ENCODE measurements around the gene MIOS. TPM values are rescaled to one million over a fixed set of nuclear protein-coding genes. Genes with fewer than 3 reads are reported as not detected.

MIOS gene
- polyA plus RNA-seq, 1 donor (not counting 4 experiments of a cell fraction or from before 2014, with no cell fraction given), result 29.2 TPM

- peak overlapping the region; percentile 67 to 71 (median 69) for H3K4me3 ChIP-seq (ENCODE audit: control insufficient read depth in 2 of 3, extremely low read depth in 1 of 3, insufficient read depth in 2 of 3, low read depth in 1 of 3, low read length in 3 of 3)
- H3K4me2 ChIP-seq (ENCODE audit: control insufficient read depth, extremely low read depth, insufficient read depth, low read depth, low read length), result peak overlapping the region; percentile 88
- H3K27me3 ChIP-seq (ENCODE audit: control insufficient read depth, extremely low read depth, insufficient read depth, low read length), result no peaks in the 10 kb centered on the region
- H2AFZ ChIP-seq (ENCODE audit: control insufficient read depth, low read length), result peak overlapping the region; percentile 57
- H3K36me3 ChIP-seq (ENCODE audit: control insufficient read depth in 2 of 2, extremely low read depth in 1 of 2, insufficient read depth in 2 of 2, low read length in 2 of 2), result no peaks in the 10 kb centered on the region
- peak overlapping the region; percentile 77 for H3K9ac ChIP-seq (ENCODE audit: control insufficient read depth, extremely low read depth, insufficient read depth, low read length)
- DNase-seq (ENCODE audit: low read depth, low spot score) (peak; percentile 52), FAIRE-seq (no peak)
- no peaks in the 10 kb centered on the region for H4K20me1 ChIP-seq (ENCODE audit: control insufficient read depth, extremely low read depth, insufficient read depth, low read length)
- no peaks in the 10 kb centered on the region for H3K9me1 ChIP-seq (ENCODE audit: control insufficient read depth, extremely low read depth, insufficient read depth, low read length)
- TF ChIP-seq, protein P1, sequence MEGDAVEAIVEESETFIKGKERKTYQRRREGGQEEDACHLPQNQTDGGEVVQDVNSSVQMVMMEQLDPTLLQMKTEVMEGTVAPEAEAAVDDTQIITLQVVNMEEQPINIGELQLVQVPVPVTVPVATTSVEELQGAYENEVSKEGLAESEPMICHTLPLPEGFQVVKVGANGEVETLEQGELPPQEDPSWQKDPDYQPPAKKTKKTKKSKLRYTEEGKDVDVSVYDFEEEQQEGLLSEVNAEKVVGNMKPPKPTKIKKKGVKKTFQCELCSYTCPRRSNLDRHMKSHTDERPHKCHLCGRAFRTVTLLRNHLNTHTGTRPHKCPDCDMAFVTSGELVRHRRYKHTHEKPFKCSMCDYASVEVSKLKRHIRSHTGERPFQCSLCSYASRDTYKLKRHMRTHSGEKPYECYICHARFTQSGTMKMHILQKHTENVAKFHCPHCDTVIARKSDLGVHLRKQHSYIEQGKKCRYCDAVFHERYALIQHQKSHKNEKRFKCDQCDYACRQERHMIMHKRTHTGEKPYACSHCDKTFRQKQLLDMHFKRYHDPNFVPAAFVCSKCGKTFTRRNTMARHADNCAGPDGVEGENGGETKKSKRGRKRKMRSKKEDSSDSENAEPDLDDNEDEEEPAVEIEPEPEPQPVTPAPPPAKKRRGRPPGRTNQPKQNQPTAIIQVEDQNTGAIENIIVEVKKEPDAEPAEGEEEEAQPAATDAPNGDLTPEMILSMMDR (optimal IDR thresholded peaks at IDR 0.05 in 1 of 3, IDR thresholded peaks at IDR 0.05 in 1 of 3, conservative IDR thresholded peaks at IDR 0.05 in 1 of 3; ENCODE audit: extremely low read depth in 1 of 3, insufficient read depth in 2 of 3, low read length in 3 of 3), result no peak
- TF ChIP-seq EZH2 (IDR thresholded peaks at IDR 0.05; ENCODE audit: low read length), result no peak
- peaks cover 49% of the 10 kb centered on the region for H3K4me1 ChIP-seq (ENCODE audit: control insufficient read depth, extremely low read depth, insufficient read depth, low read length)
- peaks cover 35% of the 10 kb centered on the region for H3K79me2 ChIP-seq (ENCODE audit: control insufficient read depth, insufficient read depth, low read length)
- H3K9me3 ChIP-seq (ENCODE audit: control insufficient read depth, low read depth, low read length), result no peaks in the 10 kb centered on the region
- H3K27ac ChIP-seq (ENCODE audit: control insufficient read depth, insufficient read depth, low read length), result peak overlapping the region; percentile 80
- dilution Hi-C loops (cut with MboI; ENCODE audit: extremely low pct_ligation_motif_present, low sequenced_read_pairs), result no loop called here
Observed at GRCh38 chr7:7565746-7566650, 686 bp upstream of the MIOS start.

DNA sequence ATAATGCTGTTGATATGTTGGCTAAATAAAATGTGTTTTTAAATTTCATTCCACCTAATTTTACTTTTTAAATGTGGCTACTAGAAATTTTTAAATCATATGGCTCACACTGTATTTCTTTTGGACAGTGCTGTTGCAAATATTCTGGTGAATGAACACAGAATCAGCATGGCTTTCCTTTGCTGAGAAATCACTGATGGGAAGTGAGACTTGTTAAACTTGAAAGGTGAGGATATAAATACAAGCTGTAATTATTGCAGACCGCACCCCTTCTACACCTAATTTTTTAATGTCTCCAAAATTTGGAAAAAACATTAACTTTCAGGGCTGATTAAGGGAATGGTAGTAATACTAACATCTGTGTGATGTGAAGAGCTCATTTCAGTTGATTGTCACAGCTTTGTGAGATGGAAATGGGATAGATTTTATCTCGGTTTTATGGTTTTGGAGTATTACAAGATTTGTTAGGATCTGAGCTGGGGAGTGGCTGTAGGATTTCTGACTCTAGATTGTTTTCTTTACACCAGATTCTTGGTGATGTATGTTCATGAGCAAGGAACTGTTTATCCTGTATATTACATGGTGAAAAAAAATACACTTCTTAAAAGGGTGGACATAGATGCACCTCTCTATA is 1.3 kb downstream of the MIOS start:
- Histone ChIP-seq H3K27me3 (ENCODE audit: control insufficient read depth, extremely low read depth, insufficient read depth, low read length) (no peaks in the 10 kb centered on the region), H3K4me1 (ENCODE audit: control insufficient read depth, extremely low read depth, insufficient read depth, low read length) (peaks cover 49% of the 10 kb centered on the region), H3K27ac (ENCODE audit: control insufficient read depth, insufficient read depth, low read length) (peak overlapping the region; percentile 80), H2AFZ (ENCODE audit: control insufficient read depth, low read length) (no peak overlapping the region), H3K9ac (ENCODE audit: control insufficient read depth, extremely low read depth, insufficient read depth, low read length) (peak overlapping the region; percentile 77), H3K4me3 (ENCODE audit: control insufficient read depth in 2 of 3, extremely low read depth in 1 of 3, insufficient read depth in 2 of 3, low read depth in 1 of 3, low read length in 3 of 3) (peak overlapping the region; percentile 67 to 71 (median 69)), H3K9me3 (ENCODE audit: control insufficient read depth, low read depth, low read length) (no peaks in the 10 kb centered on the region), H3K79me2 (ENCODE audit: control insufficient read depth, insufficient read depth, low read length) (peaks cover 48% of the 10 kb centered on the region), H4K20me1 (ENCODE audit: control insufficient read depth, extremely low read depth, insufficient read depth, low read length) (no peaks in the 10 kb centered on the region), H3K4me2 (ENCODE audit: control insufficient read depth, extremely low read depth, insufficient read depth, low read depth, low read length) (peak overlapping the region; percentile 88), H3K9me1 (ENCODE audit: control insufficient read depth, extremely low read depth, insufficient read depth, low read length) (no peaks in the 10 kb centered on the region), H3K36me3 (ENCODE audit: control insufficient read depth in 2 of 2, extremely low read depth in 1 of 2, insufficient read depth in 2 of 2, low read length in 2 of 2) (peaks cover 0 to 11% of the 10 kb centered on the region in 2 experiments)
- FAIRE-seq (no peak), DNase-seq (ENCODE audit: low read depth, low spot score) (no peak)
- TF ChIP-seq, protein P1 (optimal IDR thresholded peaks at IDR 0.05 in 1 of 3, IDR thresholded peaks at IDR 0.05 in 1 of 3, conservative IDR thresholded peaks at IDR 0.05 in 1 of 3; ENCODE audit: extremely low read depth in 1 of 3, insufficient read depth in 2 of 3, low read length in 3 of 3), result no peak
- TF ChIP-seq EZH2 (IDR thresholded peaks at IDR 0.05; ENCODE audit: low read length), result no peak
- dilution Hi-C loops (cut with MboI; ENCODE audit: extremely low pct_ligation_motif_present, low sequenced_read_pairs), result no loop called here

All from keratinocyte (primary cell).